ENCODE results near the gene NELFE. TPM values are rescaled to one million over a fixed set of nuclear protein-coding genes. Genes with fewer than 3 reads are reported as not detected.

NELFE gene
- total and polyA plus RNA-seq, 2 of the 13 experiments (the other 11 are each of a cell fraction or from before 2014, with no cell fraction given), result 51.3 to 69.8 TPM

- no peak for TF ChIP-seq ZNF44 (CRISPR knock-in tag; IDR thresholded peaks at IDR 0.05)
- TF ChIP-seq ATRX (CRISPR knock-in tag; IDR thresholded peaks at IDR 0.05; ENCODE audit: borderline replicate concordance), result no peak
- no peak for TF ChIP-seq ZBTB2 (CRISPR knock-in tag; IDR thresholded peaks at IDR 0.05; ENCODE audit: low read depth)
- peak; percentile 72; the same call in 1 of the 2 replicates for TF ChIP-seq ZNF839 (CRISPR knock-in tag; IDR thresholded peaks at IDR 0.05; ENCODE audit: borderline replicate concordance)
- TF ChIP-seq ZBTB4 (CRISPR knock-in tag; IDR thresholded peaks at IDR 0.05; ENCODE audit: borderline replicate concordance), result 0 out of 2 replicates have a peak, but pooled peaks have one; percentile 16
- no peak for TF ChIP-seq ZNF275 (CRISPR knock-in tag; IDR thresholded peaks at IDR 0.05; ENCODE audit: borderline replicate concordance)
- peak; percentile 18; the same call in 1 of the 2 replicates for TF ChIP-seq ZNF879 (CRISPR knock-in tag; IDR thresholded peaks at IDR 0.05)
- no peak for TF ChIP-seq TSC22D2 (CRISPR knock-in tag; IDR thresholded peaks at IDR 0.05; ENCODE audit: borderline replicate concordance)
- TF ChIP-seq MED8 (CRISPR knock-in tag; IDR thresholded peaks at IDR 0.05; ENCODE audit: insufficient replicate concordance), result no peak
- no peak for TF ChIP-seq SNAPC2 (CRISPR knock-in tag; IDR thresholded peaks at IDR 0.05)
- peak; percentile 15; the same call in 1 of the 2 replicates for TF ChIP-seq GLI4 (CRISPR knock-in tag; IDR thresholded peaks at IDR 0.05; ENCODE audit: borderline replicate concordance)
- no peak for TF ChIP-seq CENPBD1 (CRISPR knock-in tag; IDR thresholded peaks at IDR 0.05; ENCODE audit: borderline replicate concordance, low read depth)
- TF ChIP-seq ZNF75D (CRISPR knock-in tag; IDR thresholded peaks at IDR 0.05; ENCODE audit: borderline replicate concordance), result no peak; the same call in 1 of the 2 replicates
- 0 out of 2 replicates have a peak, but pooled peaks have one; percentile 71 for TF ChIP-seq ZNF737 (CRISPR knock-in tag; IDR thresholded peaks at IDR 0.05; ENCODE audit: borderline replicate concordance)
- TF ChIP-seq ZBTB37 (CRISPR knock-in tag; IDR thresholded peaks at IDR 0.05), result no peak
- TF ChIP-seq RBM39 (IDR thresholded peaks at IDR 0.05; ENCODE audit: low read depth, low read length, poor library complexity, severe bottlenecking), result no peak
- no peak for TF ChIP-seq EHMT2 (IDR thresholded peaks at IDR 0.05; ENCODE audit: borderline replicate concordance, low read depth, low read length)
- no peak for TF ChIP-seq PBX2 (CRISPR knock-in tag; IDR thresholded peaks at IDR 0.05)
- 0 out of 2 replicates have a peak, but pooled peaks have one; percentile 66 for TF ChIP-seq ZNF296 (CRISPR knock-in tag; conservative IDR thresholded peaks at IDR 0.05)
- TF ChIP-seq ZNF253 (CRISPR knock-in tag; IDR thresholded peaks at IDR 0.05; ENCODE audit: borderline replicate concordance), result 0 out of 2 replicates have a peak, but pooled peaks have one; percentile 17
Observed at GRCh38 chr6:31958412-31958740, 395 bp downstream of the NELFE start (continued).
